CD14-positive monocyte (primary cell): Measurements from ENCODE around the gene GKN1. TPM values are rescaled to one million over a fixed set of nuclear protein-coding genes. Genes with fewer than 3 reads are reported as not detected.

Experiments used
- DNase-seq, 3 donors: peaks; one replicate each; pipeline ENCODE4 v3.0.0-alpha.2; 2011 to 2022
- H2AFZ ChIP-seq: 2 replicates; pipeline ENCODE4 v1.6.0; 2012; ENCODE audit warnings: mild to moderate bottlenecking, low read depth, low read length, inconsistent platforms; ENCODE audit not compliant: insufficient read depth, poor library complexity, severe bottlenecking
- H3K27ac ChIP-seq, 2 donors: 1 replicate in 1 of 2; 2 replicates in 1 of 2; pipeline ENCODE4 v1.5.1; 2012 to 2013; ENCODE audit warnings: low read length in 2 of 2, control low read depth in 1 of 2, inconsistent platforms in 1 of 2, low read depth in 1 of 2, mild to moderate bottlenecking in 1 of 2
- H3K27me3 ChIP-seq, 2 donors: one replicate each; pipeline versions ENCODE4 v1.6.0 to v1.6.1; 2011 to 2013; ENCODE audit warnings: low read length in 2 of 2; ENCODE audit not compliant: control insufficient read depth in 2 of 2, insufficient read depth in 2 of 2
- H3K36me3 ChIP-seq, 2 donors: replicated peaks in 1 of 2; 1 replicate in 1 of 2; 2 replicates in 1 of 2; pipeline versions ENCODE4 v1.5.1 to v1.6.1; 2012 to 2013; ENCODE audit warnings: low read length in 2 of 2, control low read depth in 1 of 2, inconsistent platforms in 1 of 2, mild to moderate bottlenecking in 1 of 2; ENCODE audit not compliant: insufficient read depth in 2 of 2, control insufficient read depth in 1 of 2
- H3K4me1 ChIP-seq, 2 donors: 1 replicate in 1 of 2; 2 replicates in 1 of 2; pipeline versions ENCODE4 v1.5.1 to v1.6.1; 2012 to 2013; ENCODE audit warnings: low read length in 2 of 2, control low read depth in 1 of 2, inconsistent platforms in 1 of 2, mild to moderate bottlenecking in 1 of 2, moderate library complexity in 1 of 2; ENCODE audit not compliant: insufficient read depth in 2 of 2, control insufficient read depth in 1 of 2
- H3K4me2 ChIP-seq: replicated peaks from 2 replicates; pipeline ENCODE3; 2012; ENCODE audit warnings: low read length, moderate library complexity, mild to moderate bottlenecking; ENCODE audit not compliant: poor library complexity, severe bottlenecking; ENCODE audit errors: extremely low read depth
- H3K4me3 ChIP-seq, 3 experiments: fragments of 200-600 bp in 1 of 3; sonication (generic) in 1 of 3; replicated peaks in 1 of 3; 1 replicate in 2 of 3; 2 replicates in 1 of 3; pipeline ENCODE4 v1.5.1; 2011 to 2013; ENCODE audit warnings: low read length in 3 of 3, mild to moderate bottlenecking in 3 of 3, control low read depth in 2 of 3, low read depth in 2 of 3, inconsistent platforms in 1 of 3, moderate library complexity in 1 of 3
- H3K79me2 ChIP-seq: 2 replicates; pipeline ENCODE4 v1.6.0; 2012; ENCODE audit warnings: mild to moderate bottlenecking, control low read depth, inconsistent platforms, low read length, moderate library complexity; ENCODE audit not compliant: insufficient read depth
- H3K9ac ChIP-seq: 2 replicates; pipeline ENCODE4 v1.6.0; 2017; ENCODE audit warnings: low read length, mild to moderate bottlenecking; ENCODE audit not compliant: insufficient read depth, poor library complexity, severe bottlenecking
- H3K9me3 ChIP-seq, 2 donors: replicated peaks in 1 of 2; 1 replicate in 1 of 2; 2 replicates in 1 of 2; pipeline versions ENCODE4 v1.5.1 to v1.6.1; 2012 to 2013; ENCODE audit warnings: low read length in 2 of 2, control low read depth in 1 of 2; ENCODE audit not compliant: control insufficient read depth in 1 of 2, insufficient read depth in 1 of 2
- H4K20me1 ChIP-seq: 2 replicates; pipeline ENCODE4 v1.6.0; 2012; ENCODE audit warnings: mild to moderate bottlenecking, low read length, control low read depth, moderate library complexity; ENCODE audit not compliant: insufficient read depth
- H3K27ac Mint-ChIP-seq, 7 donors: one replicate each; pipeline ENCODE4 v1.8.0; 2020; ENCODE audit warnings: mild to moderate bottlenecking in 7 of 7, mixed read lengths in 7 of 7, moderate library complexity in 6 of 7, inconsistent platforms in 2 of 7
- H3K27me3 Mint-ChIP-seq, 3 donors: one replicate each; pipeline ENCODE4 v1.8.0; 2021 to 2022; ENCODE audit warnings: low read depth in 3 of 3, mild to moderate bottlenecking in 3 of 3, mixed read lengths in 3 of 3, moderate library complexity in 3 of 3, inconsistent platforms in 1 of 3
- H3K36me3 Mint-ChIP-seq, 2 donors: one replicate each; pipeline ENCODE4 v1.8.0; 2020; ENCODE audit warnings: mixed read lengths in 2 of 2, inconsistent platforms in 1 of 2, mild to moderate bottlenecking in 1 of 2
- H3K4me1 Mint-ChIP-seq: one replicate; pipeline ENCODE4 v1.8.0; 2020; ENCODE audit warnings: mild to moderate bottlenecking, mixed read lengths
- H3K4me3 Mint-ChIP-seq, 2 donors: one replicate each; pipeline ENCODE4 v1.8.0; 2020; ENCODE audit warnings: mild to moderate bottlenecking in 2 of 2, mixed read lengths in 2 of 2, moderate library complexity in 1 of 2
- H3K9me3 Mint-ChIP-seq, 7 donors: one replicate each; pipeline ENCODE4 v1.8.0; 2020 to 2022; ENCODE audit warnings: mixed read lengths in 7 of 7, mild to moderate bottlenecking in 6 of 7, moderate library complexity in 6 of 7, inconsistent platforms in 2 of 7
- CTCF ChIP-seq: fragments of 200-600 bp; IDR thresholded peaks from one replicate; pipeline ENCODE4 v1.8.0; 2022; ENCODE audit warnings: antibody characterized with exemption, mild to moderate bottlenecking
- WGBS: methylation state at CpG from one replicate; pipeline ENCODE4 v1.1.5; 2013; ENCODE audit warnings: missing lambda C conversion rate; ENCODE audit not compliant: insufficient coverage; 5-methylcytosine and 5-hydroxymethylcytosine counted together
- intact Hi-C, 2 donors: fragments of 100-400 bp; cut with micrococcal nuclease; formaldehyde crosslinking; loops; one replicate each; pipeline versions ENCODE4 v1.15.0 to v1.15.1; 2023
- polyA plus RNA-seq, 3 donors: library from polyadenylated mRNA; depleted of rRNA in 1 of 3; unstranded in 2 of 3; stranded (reverse) in 1 of 3; fragments of 300-500 nt in 2 of 3; fragments of >200 nt in 1 of 3; fragmentation: Illumina TruSeq in 2 of 3; gene quantifications; 1 replicate in 2 of 3; 2 replicates in 1 of 3; pipeline ENCODE4 v1.2.3, GENCODE V29; 2012 to 2021

The GKN1 gene
- polyA plus RNA-seq, 3 donors: not detected

DNA sequence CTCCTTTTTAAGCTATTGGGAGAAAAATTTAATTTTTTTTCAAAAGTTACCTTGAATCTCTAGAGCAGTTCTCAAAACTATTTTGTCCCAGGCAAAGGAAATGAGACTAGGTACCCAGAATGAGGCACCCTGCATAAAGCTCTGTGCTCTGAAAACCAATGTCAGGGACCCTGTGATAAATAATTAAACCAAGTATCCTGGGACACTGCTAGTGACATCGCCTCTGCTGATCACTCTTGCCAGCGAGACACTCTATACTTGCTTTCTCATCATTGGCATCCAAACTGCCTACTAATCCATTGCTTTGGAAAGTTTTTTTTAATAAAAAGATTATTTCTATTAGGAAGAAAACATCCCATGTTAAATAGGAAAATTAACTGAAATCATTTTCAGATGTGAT lies 1.4 kb downstream of the GKN1 start:
- no peak overlapping the region for H3K27ac ChIP-seq
- Mint-ChIP-seq H3K9me3 (peaks cover 0 to 1% (median 0%) of the 10 kb centered on the region in 7 donors), H3K27me3 (peaks cover 0 to 5% (median 2%) of the 10 kb centered on the region in 3 donors), H3K27ac (no peak overlapping the region), H3K4me3 (no peak overlapping the region), H3K36me3 (no peaks in the 10 kb centered on the region), H3K4me1 (no peaks in the 10 kb centered on the region)
- H3K4me2 ChIP-seq: no peak overlapping the region
- H3K9ac ChIP-seq: no peak overlapping the region
- H3K9me3 ChIP-seq: no peaks in the 10 kb centered on the region
- no CpG with 5 or more reads among the region's 2 CpGs for WGBS
- intact Hi-C loops: no loop called here
- no peak overlapping the region for H2AFZ ChIP-seq
- no peak for DNase-seq
- no peak overlapping the region for H3K4me3 ChIP-seq
- no peaks in the 10 kb centered on the region for H4K20me1 ChIP-seq
- H3K4me1 ChIP-seq: no peaks in the 10 kb centered on the region
- no peak for TF ChIP-seq CTCF
- H3K27me3 ChIP-seq: no peaks in the 10 kb centered on the region
- no peaks in the 10 kb centered on the region for H3K36me3 ChIP-seq
- H3K79me2 ChIP-seq: no peaks in the 10 kb centered on the region

DNA sequence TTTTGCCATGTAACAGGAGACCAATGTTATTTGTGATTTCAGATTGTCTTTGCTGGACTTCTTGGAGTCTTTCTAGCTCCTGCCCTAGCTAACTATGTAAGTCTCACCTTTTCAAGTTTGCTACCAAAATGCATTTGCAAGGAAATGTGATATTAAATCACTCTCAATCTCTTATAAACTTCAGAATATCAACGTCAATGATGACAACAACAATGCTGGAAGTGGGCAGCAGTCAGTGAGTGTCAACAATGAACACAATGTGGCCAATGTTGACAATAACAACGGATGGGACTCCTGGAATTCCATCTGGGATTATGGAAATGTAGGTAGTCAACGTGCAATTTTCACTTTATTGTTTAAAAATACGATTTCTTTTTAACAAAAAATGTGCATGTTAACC lies 3.0 kb downstream of the GKN1 start:
- Mint-ChIP-seq H3K36me3 (no peaks in the 10 kb centered on the region), H3K9me3 (peaks cover 0 to 4% (median 0%) of the 10 kb centered on the region in 7 donors), H3K4me1 (no peaks in the 10 kb centered on the region), H3K4me3 (no peak overlapping the region), H3K27ac (no peak overlapping the region), H3K27me3 (peaks cover 3 to 6% (median 5%) of the 10 kb centered on the region in 3 donors)
- Histone ChIP-seq H3K27ac (no peak overlapping the region), H3K79me2 (no peaks in the 10 kb centered on the region), H3K36me3 (no peaks in the 10 kb centered on the region), H2AFZ (no peak overlapping the region), H4K20me1 (no peaks in the 10 kb centered on the region), H3K4me1 (no peaks in the 10 kb centered on the region), H3K9me3 (no peaks in the 10 kb centered on the region), H3K27me3 (no peaks in the 10 kb centered on the region), H3K4me3 (no peak overlapping the region), H3K9ac (no peak overlapping the region), H3K4me2 (no peak overlapping the region)
- TF ChIP-seq CTCF: no peak
- DNase-seq: no peak
- WGBS: 100% methylated on average over 1 of the region's 4 CpGs
- intact Hi-C loops: no loop called here
